Muscle layer of colon (tissue), 2 donors: Measurements from ENCODE around the gene SLC35B4.

Experiments used
- H3K27ac ChIP-seq: one replicate; pipeline ENCODE4 v1.7.0; 2013; ENCODE audit warnings: low read depth, mild to moderate bottlenecking, low read length, moderate library complexity
- H3K27me3 ChIP-seq, 2 donors: one replicate each; pipeline ENCODE4 v1.7.0; 2013; ENCODE audit warnings: low read length in 2 of 2, mild to moderate bottlenecking in 2 of 2; ENCODE audit not compliant: insufficient read depth in 2 of 2, control insufficient read depth in 1 of 2
- H3K36me3 ChIP-seq: one replicate; pipeline ENCODE4 v1.7.0; 2013; ENCODE audit warnings: mild to moderate bottlenecking, low read length; ENCODE audit not compliant: insufficient read depth
- H3K4me1 ChIP-seq: one replicate; pipeline ENCODE4 v1.7.0; 2013; ENCODE audit warnings: mild to moderate bottlenecking, low read length; ENCODE audit not compliant: insufficient read depth
- H3K4me3 ChIP-seq, 2 donors: one replicate each; pipeline ENCODE4 v1.7.0; 2013; ENCODE audit warnings: low read length in 2 of 2, low read depth in 1 of 2, mild to moderate bottlenecking in 1 of 2, moderate library complexity in 1 of 2
- H3K9ac ChIP-seq: one replicate; pipeline ENCODE4 v1.7.0; 2013; ENCODE audit warnings: low read length
- H3K9me3 ChIP-seq: one replicate; pipeline ENCODE4 v1.7.0; 2013; ENCODE audit warnings: mild to moderate bottlenecking, low read length
- donor health status: abdominal sarcoma.
- donor health status: Adenocarcinoma of cecum.

SLC35B4 gene

GRCh38 chr7:134254311-134254710, 62.4 kb downstream of the SLC35B4 start:
- Histone ChIP-seq H3K36me3 (no peaks in the 10 kb centered on the region), H3K27ac (no peak overlapping the region), H3K9ac (no peak overlapping the region), H3K27me3 (no peaks in the 10 kb centered on the region), H3K4me1 (no peaks in the 10 kb centered on the region), H3K4me3 (no peak overlapping the region), H3K9me3 (no peaks in the 10 kb centered on the region)

DNA sequence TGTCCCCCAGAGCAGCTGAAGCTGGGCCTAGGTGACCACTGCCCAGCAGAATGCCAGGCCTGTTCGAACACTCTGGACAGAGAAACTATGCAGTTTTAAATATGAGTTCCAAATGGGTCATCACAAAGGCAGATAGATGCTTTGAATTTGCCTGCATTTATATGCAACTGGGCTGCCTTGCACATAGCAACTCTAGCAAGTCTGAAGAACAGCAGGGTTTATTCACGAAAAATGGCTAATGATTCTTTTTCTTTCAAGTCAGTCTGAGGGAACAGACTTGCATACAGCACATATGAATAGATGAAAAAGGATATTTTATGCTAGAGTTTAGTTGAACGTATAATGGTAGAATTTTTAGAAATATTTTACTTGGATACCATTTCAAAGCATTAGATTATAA, 68.5 kb downstream of the SLC35B4 start:
- H3K9ac ChIP-seq = no peak overlapping the region
- H3K4me3 ChIP-seq = no peak overlapping the region
- H3K4me1 ChIP-seq = no peaks in the 10 kb centered on the region
- no peaks in the 10 kb centered on the region for H3K36me3 ChIP-seq
- H3K27me3 ChIP-seq = no peaks in the 10 kb centered on the region
- H3K27ac ChIP-seq = no peak overlapping the region
- H3K9me3 ChIP-seq = no peaks in the 10 kb centered on the region

GRCh38 chr7:134246761-134247160, 70.0 kb downstream of the SLC35B4 start:
- Histone ChIP-seq H3K4me3 (no peak overlapping the region), H3K27ac (no peak overlapping the region), H3K4me1 (no peaks in the 10 kb centered on the region), H3K9ac (no peak overlapping the region), H3K27me3 (no peaks in the 10 kb centered on the region), H3K9me3 (no peaks in the 10 kb centered on the region), H3K36me3 (no peaks in the 10 kb centered on the region)

DNA sequence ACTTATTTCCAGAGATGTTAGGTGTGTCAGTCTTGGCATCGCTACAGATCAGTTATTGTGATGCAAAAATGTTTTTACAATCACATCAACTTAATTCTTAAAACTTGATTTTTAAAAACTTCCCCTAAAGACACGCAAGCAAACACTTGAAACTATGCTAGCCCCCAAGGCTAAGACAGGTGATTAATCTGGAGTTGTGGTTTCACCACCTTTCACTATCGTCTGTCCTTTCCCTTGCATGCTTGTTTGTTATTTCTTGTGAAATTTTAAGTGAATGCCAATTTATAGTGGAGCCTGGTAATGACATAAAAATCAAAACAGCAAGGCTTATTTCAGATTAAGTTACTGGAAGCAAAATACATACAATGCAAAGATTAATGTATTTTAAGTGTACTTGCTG, 70.4 kb downstream of the SLC35B4 start:
- no peaks in the 10 kb centered on the region for H3K4me1 ChIP-seq
- H3K9ac ChIP-seq = no peak overlapping the region
- H3K9me3 ChIP-seq = no peaks in the 10 kb centered on the region
- no peaks in the 10 kb centered on the region for H3K27me3 ChIP-seq
- no peaks in the 10 kb centered on the region for H3K36me3 ChIP-seq
- H3K27ac ChIP-seq = no peak overlapping the region
- H3K4me3 ChIP-seq = no peak overlapping the region

- Histone ChIP-seq H3K4me1 (no peaks in the 10 kb centered on the region), H3K27me3 (no peaks in the 10 kb centered on the region), H3K9me3 (no peaks in the 10 kb centered on the region), H3K36me3 (no peaks in the 10 kb centered on the region), H3K27ac (no peak overlapping the region), H3K4me3 (no peak overlapping the region), H3K9ac (no peak overlapping the region)
Measured at GRCh38 chr7:134245253-134245652, 71.5 kb downstream of the SLC35B4 start.
